IMR-90 (cell line): ENCODE data around the gene CBR4. TPM values are rescaled to one million over a fixed set of nuclear protein-coding genes. Genes with fewer than 3 reads are reported as not detected.

Source experiments
- ATAC-seq: fragments of 200-7000 bp; cut with Tn5 transposase; 2 replicates; pipeline ENCODE4 v1.9.1; 2020; ENCODE audit warnings: low read depth, mild to moderate bottlenecking, moderate library complexity
- BruUV-seq: library from RNA; stranded (reverse); fragments of 400-500 nt; replicated peaks from 2 replicates; lab custom pipeline; 2021; lab: Mats Ljungman, UMichigan
- CTCF ChIA-PET: fragments of 300-600 bp; formaldehyde crosslinking; extraction: SDS; loops from one replicate; lab custom pipeline; 2021; ENCODE audit warnings: antibody characterized with exemption; lab: Yijun Ruan, JAX
- POLR2A ChIA-PET: fragments of 300-600 bp; sonication (Branson Sonifier 250); formaldehyde crosslinking; loops from one replicate; lab custom pipeline; 2022; ENCODE audit warnings: antibody characterized with exemption; ENCODE audit not compliant: unreplicated experiment; lab: Charles Lee
- DNase-seq: peaks from one replicate; pipeline ENCODE4 v3.0.0; 2013
- H2AFZ ChIP-seq: replicated peaks from 2 replicates; pipeline ENCODE3; 2013; ENCODE audit warnings: low read length, mild to moderate bottlenecking; ENCODE audit not compliant: poor library complexity
- H2AK5ac ChIP-seq: 2 replicates; pipeline ENCODE4 v1.6.1; 2013; ENCODE audit warnings: low read depth, low read length, inconsistent platforms
- H2AK9ac ChIP-seq: replicated peaks from 2 replicates; pipeline ENCODE3; 2013; ENCODE audit warnings: mild to moderate bottlenecking, low read depth, low read length, moderate library complexity; ENCODE audit not compliant: poor library complexity
- H2BK120ac ChIP-seq: 2 replicates; pipeline ENCODE4 v1.6.1; 2013; ENCODE audit warnings: low read depth, low read length, inconsistent platforms
- H2BK15ac ChIP-seq: 3 replicates; pipeline ENCODE4 v1.6.1; 2013; ENCODE audit warnings: low read depth, low read length, inconsistent platforms
- H2BK20ac ChIP-seq: 2 replicates; pipeline ENCODE4 v1.6.1; 2013; ENCODE audit warnings: low read depth, mild to moderate bottlenecking, inconsistent platforms, low read length, moderate library complexity
- H2BK5ac ChIP-seq: 2 replicates; pipeline ENCODE4 v1.6.1; 2013; ENCODE audit warnings: mild to moderate bottlenecking, low read depth, low read length, inconsistent platforms; ENCODE audit not compliant: poor library complexity, severe bottlenecking
- H3K14ac ChIP-seq: replicated peaks from 2 replicates; pipeline ENCODE4 v1.6.1; 2013; ENCODE audit warnings: low read depth, low read length, inconsistent platforms
- H3K18ac ChIP-seq: 2 replicates; pipeline ENCODE4 v1.6.1; 2013; ENCODE audit warnings: low read depth, low read length, control low read depth
- H3K23ac ChIP-seq: 2 replicates; pipeline ENCODE4 v1.6.1; 2013; ENCODE audit warnings: low read depth, low read length, inconsistent platforms
- H3K27ac ChIP-seq: 2 replicates; pipeline ENCODE4 v1.5.1; 2013; ENCODE audit warnings: mild to moderate bottlenecking, control low read depth, low read length; ENCODE audit not compliant: insufficient read depth
- H3K27me3 ChIP-seq: 2 replicates; pipeline ENCODE4 v1.6.1; 2013; ENCODE audit warnings: low read length; ENCODE audit not compliant: control insufficient read depth, insufficient read depth
- H3K36me3 ChIP-seq: 2 replicates; pipeline ENCODE4 v1.6.1; 2013; ENCODE audit warnings: low read length, mixed read lengths; ENCODE audit not compliant: control insufficient read depth, insufficient read depth
- H3K4ac ChIP-seq: 2 replicates; pipeline ENCODE4 v1.6.1; 2013; ENCODE audit warnings: low read depth, low read length, inconsistent platforms
- H3K4me1 ChIP-seq: 2 replicates; pipeline ENCODE4 v1.6.1; 2013; ENCODE audit warnings: low read length, mixed read lengths; ENCODE audit not compliant: control insufficient read depth, insufficient read depth
- H3K4me2 ChIP-seq: 2 replicates; pipeline ENCODE4 v1.6.1; 2013; ENCODE audit warnings: low read depth, mild to moderate bottlenecking, control low read depth, low read length, moderate library complexity
- H3K4me3 ChIP-seq: 2 replicates; pipeline ENCODE4 v1.5.1; 2013; ENCODE audit warnings: low read depth, mild to moderate bottlenecking, control low read depth, low read length, moderate library complexity; ENCODE audit not compliant: insufficient read depth
- H3K56ac ChIP-seq: 2 replicates; pipeline ENCODE4 v1.6.1; 2013; ENCODE audit warnings: low read length, inconsistent platforms; ENCODE audit not compliant: insufficient read depth; ENCODE audit errors: extremely low read depth
- H3K79me1 ChIP-seq, 2 experiments: 2 replicates each; pipeline ENCODE4 v1.6.1; 2013; ENCODE audit warnings: low read length in 2 of 2, inconsistent platforms in 1 of 2, low read depth in 1 of 2
- H3K9ac ChIP-seq: 2 replicates; pipeline ENCODE4 v1.6.1; 2013; ENCODE audit warnings: low read depth, low read length, control low read depth
- H3K9me1 ChIP-seq: 2 replicates; pipeline ENCODE4 v1.6.1; 2013; ENCODE audit warnings: low read length, inconsistent platforms; ENCODE audit not compliant: insufficient read depth
- H3K9me3 ChIP-seq: 2 replicates; pipeline ENCODE4 v1.6.1; 2013; ENCODE audit warnings: low read length; ENCODE audit not compliant: control insufficient read depth, insufficient read depth
- H4K20me1 ChIP-seq: 2 replicates; pipeline ENCODE4 v1.6.1; 2013; ENCODE audit warnings: low read length, inconsistent platforms; ENCODE audit not compliant: insufficient read depth
- H4K5ac ChIP-seq: 2 replicates; pipeline ENCODE4 v1.6.1; 2013; ENCODE audit warnings: mild to moderate bottlenecking, low read depth, low read length, control low read depth
- H4K8ac ChIP-seq, 2 experiments: 2 replicates each; pipeline ENCODE4 v1.6.1; 2013; ENCODE audit warnings: low read depth in 2 of 2, low read length in 2 of 2, control low read depth in 1 of 2, inconsistent platforms in 1 of 2
- H4K91ac ChIP-seq: 2 replicates; pipeline ENCODE4 v1.6.1; 2013; ENCODE audit warnings: low read depth, low read length, inconsistent platforms; ENCODE audit not compliant: insufficient read depth
- BHLHE40 ChIP-seq: fragments of 150-350 bp; IDR thresholded peaks from 2 replicates; pipeline ENCODE4 v1.6.1; 2016; ENCODE audit warnings: mild to moderate bottlenecking, low read depth, low read length
- CEBPB ChIP-seq: IDR thresholded peaks from 2 replicates; pipeline ENCODE4 v1.6.1; 2012; ENCODE audit warnings: low read depth, low read length, improper control_type of control experiment
- CHD1 ChIP-seq: IDR thresholded peaks from 2 replicates; pipeline ENCODE4 v1.6.1; 2012; ENCODE audit warnings: low read depth, low read length, improper control_type of control experiment
- CTCF ChIP-seq: conservative IDR thresholded peaks from 2 replicates; pipeline ENCODE4 v1.5.1; 2012; ENCODE audit warnings: mild to moderate bottlenecking, low read depth, low read length, improper control_type of control experiment
- ELK1 ChIP-seq: fragments of 150-350 bp; IDR thresholded peaks from 2 replicates; pipeline ENCODE4 v1.6.1; 2016; ENCODE audit warnings: low read depth, mild to moderate bottlenecking, low read length, moderate library complexity, borderline replicate concordance
- FOS ChIP-seq: fragments of 150-350 bp; IDR thresholded peaks from 2 replicates; pipeline ENCODE4 v1.6.1; 2016; ENCODE audit warnings: low read depth, low read length
- MAFK ChIP-seq: IDR thresholded peaks from 2 replicates; pipeline ENCODE4 v1.6.1; 2012; ENCODE audit warnings: low read depth, low read length, improper control_type of control experiment
- MAZ ChIP-seq: IDR thresholded peaks from 2 replicates; pipeline ENCODE4 v1.6.1; 2012; ENCODE audit warnings: low read depth, mild to moderate bottlenecking, low read length, improper control_type of control experiment, moderate library complexity, borderline replicate concordance
- MXI1 ChIP-seq: IDR thresholded peaks from 2 replicates; pipeline ENCODE4 v1.6.1; 2012; ENCODE audit warnings: low read depth, mild to moderate bottlenecking, low read length, moderate library complexity, borderline replicate concordance
- NFE2L2 ChIP-seq: fragments of 150-350 bp; IDR thresholded peaks from 2 replicates; pipeline ENCODE4 v1.6.1; 2016; ENCODE audit warnings: low read depth, mild to moderate bottlenecking, low read length
- POLR2A ChIP-seq: IDR thresholded peaks from 2 replicates; pipeline ENCODE4 v1.6.1; 2012; ENCODE audit warnings: mild to moderate bottlenecking, low read depth, low read length
- RAD21 ChIP-seq: IDR thresholded peaks from 2 replicates; pipeline ENCODE4 v1.6.1; 2012; ENCODE audit warnings: low read length, improper control_type of control experiment
- RCOR1 ChIP-seq: IDR thresholded peaks from 2 replicates; pipeline ENCODE4 v1.6.1; 2012; ENCODE audit warnings: mild to moderate bottlenecking, low read length, improper control_type of control experiment; ENCODE audit not compliant: insufficient replicate concordance
- RFX5 ChIP-seq: IDR thresholded peaks from 2 replicates; pipeline ENCODE4 v1.8.0; 2012; ENCODE audit warnings: low read depth, mild to moderate bottlenecking, low read length, moderate library complexity
- SMC3 ChIP-seq: fragments of 150-350 bp; IDR thresholded peaks from 2 replicates; pipeline ENCODE4 v1.6.1; 2016; ENCODE audit warnings: low read depth, mild to moderate bottlenecking, antibody characterized with exemption, low read length, moderate library complexity
- USF2 ChIP-seq: fragments of 150-350 bp; IDR thresholded peaks from 2 replicates; pipeline ENCODE4 v1.6.1; 2017; ENCODE audit warnings: mild to moderate bottlenecking, antibody characterized with exemption, low read length, low read depth
- WGBS, 2 experiments: methylation state at CpG; one replicate each; pipeline versions ENCODE4 v1.1.5 to v1.1.7; 2013; ENCODE audit warnings: missing lambda C conversion rate in 2 of 2; ENCODE audit not compliant: insufficient read length in 1 of 2; ENCODE audit errors: extremely low coverage in 2 of 2; 5-methylcytosine and 5-hydroxymethylcytosine counted together
- dilution Hi-C: fragments of 300-500 bp; cut with HindIII; formaldehyde crosslinking; loops from one replicate; pipeline ENCODE4 v1.14.3; 2018; ENCODE audit warnings: low sequenced_read_pairs; ENCODE audit not compliant: unreplicated experiment
- in situ Hi-C: fragments of 300-500 bp; cut with MboI; formaldehyde crosslinking; loops from 3 replicates; pipeline ENCODE4 v1.14.3; 2019; ENCODE audit warnings: low sequenced_read_pairs, inconsistent platforms, mixed read lengths
- intact Hi-C: fragments of 100-400 bp; cut with micrococcal nuclease; formaldehyde crosslinking; loops from 2 replicates; pipeline ENCODE4 v1.10.0; 2022
- polyA plus RNA-seq, 3 experiments: library from polyadenylated mRNA; depleted of rRNA; stranded (reverse); fragments of >200 nt; gene quantifications; 2 replicates each; pipeline ENCODE4 v1.2.3, GENCODE V29; 2012; ENCODE audit warnings: low replicate concordance in 1 of 3
- total RNA-seq: library from RNA; depleted of rRNA; stranded (reverse); fragments of >200 nt; gene quantifications from 2 replicates; pipeline ENCODE4 v1.2.3, GENCODE V29; 2012

The CBR4 gene
- total and polyA plus RNA-seq, 2 of the 4 experiments (the other 2 are of a cell fraction): 2.7 to 4.5 TPM

- H3K23ac ChIP-seq: no peak overlapping the region
- H3K4me3 ChIP-seq: no peak overlapping the region
- no peak overlapping the region for H4K91ac ChIP-seq
- no peak overlapping the region for H3K4ac ChIP-seq
- H3K4me2 ChIP-seq: no peak overlapping the region
- H3K36me3 ChIP-seq: no peaks in the 10 kb centered on the region
- no peak overlapping the region for H2AFZ ChIP-seq
- H2BK20ac ChIP-seq: no peak overlapping the region
- no peak overlapping the region for H3K27ac ChIP-seq
- WGBS, 2 experiments: no CpG with 5 or more reads among the region's 5 CpGs
- no peak overlapping the region for H4K5ac ChIP-seq
- no peak overlapping the region for H3K18ac ChIP-seq
- no peak overlapping the region for H2BK5ac ChIP-seq
- no peaks in the 10 kb centered on the region for H4K20me1 ChIP-seq
- H3K9me1 ChIP-seq: no peaks in the 10 kb centered on the region
- TF ChIP-seq MAFK (no peak), POLR2A (no peak), MAZ (no peak), CEBPB (no peak), CTCF (no peak), SMC3 (no peak), ELK1 (no peak), MXI1 (no peak), NFE2L2 (no peak), RAD21 (no peak), USF2 (no peak), BHLHE40 (no peak), FOS (no peak), RCOR1 (no peak), CHD1 (no peak), RFX5 (no peak)
- no peak overlapping the region for H4K8ac ChIP-seq
- intact Hi-C loops: no loop called here
- DNase-seq (no peak), ATAC-seq (no peak)
- BruUV-seq: no TSS peak
- H3K56ac ChIP-seq: no peak overlapping the region
- CTCF ChIA-PET: no interaction called here
- in situ Hi-C loops: loop anchor here (10.0 kb wide), 1 partner anchor 247 kb away; no protein-coding TSS in a partner anchor
- no peaks in the 10 kb centered on the region for H3K79me1 ChIP-seq
- H2AK5ac ChIP-seq: no peak overlapping the region
- no peak overlapping the region for H2AK9ac ChIP-seq
- no peak overlapping the region for H2BK120ac ChIP-seq
- 0 out of 2 replicates have a peak, but pooled peaks cover 2% of the 10 kb centered on the region for H3K27me3 ChIP-seq
- no peak overlapping the region for H3K9ac ChIP-seq
- dilution Hi-C loops: no loop called here
- no peak overlapping the region for H3K14ac ChIP-seq
- H2BK15ac ChIP-seq: no peak overlapping the region
- no peaks in the 10 kb centered on the region for H3K4me1 ChIP-seq
- no peaks in the 10 kb centered on the region for H3K9me3 ChIP-seq
- POLR2A ChIA-PET: no interaction called here
Observed at GRCh38 chr4:169017971-169018370, 7.9 kb upstream of the CBR4 start.
